Measurements from ENCODE around the gene TMEM270. TPM values are rescaled to one million over a fixed set of nuclear protein-coding genes. Genes with fewer than 3 reads are reported as not detected.
"Not testable (repeated sequence)": the region's sequence is repeated elsewhere in the genome, so short reads cannot be mapped to it uniquely, and the experiment has no call there.

The TMEM270 gene
- polyA plus RNA-seq, result not detected

GRCh38 chr7:73860859-73861258 lies at the start of gene TMEM270:
Gene TMEM270, plus strand, starts transcription at chr7:73861159. Its CDS starts 36 bp downstream, at chr7:73861195.
- no peaks in the 10 kb centered on the region for H3K4me1 ChIP-seq (ENCODE audit: control insufficient read depth in 2 of 2, insufficient read depth in 2 of 2, low read length in 1 of 2)
- 82 to 92% methylated on average over 11 of the region's 11 CpGs for WGBS, 2 donors
- no peaks in the 10 kb centered on the region for H3K9me3 ChIP-seq (ENCODE audit: control insufficient read depth in 2 of 2, insufficient read depth in 1 of 2, low read depth in 1 of 2, low read length in 1 of 2)
- no peaks in the 10 kb centered on the region for H3K36me3 ChIP-seq (ENCODE audit: control insufficient read depth in 2 of 2, insufficient read depth in 2 of 2, low read length in 1 of 2)
- H3K27me3 ChIP-seq (ENCODE audit: control insufficient read depth in 1 of 2, insufficient read depth in 2 of 2, low read length in 2 of 2), result no peaks in the 10 kb centered on the region
- no peak within 1 kb of the TSS for H3K27ac ChIP-seq (ENCODE audit: low read depth in 2 of 2, low read length in 1 of 2)
- no peak within 1 kb of the TSS for H3K4me3 ChIP-seq (ENCODE audit: low read depth in 1 of 2, low read length in 2 of 2)

- no peak overlapping the region for H3K27ac ChIP-seq (ENCODE audit: low read depth in 2 of 2, low read length in 1 of 2)
- no peaks in the 10 kb centered on the region for H3K27me3 ChIP-seq (ENCODE audit: control insufficient read depth in 1 of 2, insufficient read depth in 2 of 2, low read length in 2 of 2)
- H3K9me3 ChIP-seq (ENCODE audit: control insufficient read depth in 2 of 2, insufficient read depth in 1 of 2, low read depth in 1 of 2, low read length in 1 of 2), result no peaks in the 10 kb centered on the region
- H3K36me3 ChIP-seq (ENCODE audit: control insufficient read depth in 2 of 2, insufficient read depth in 2 of 2, low read length in 1 of 2), result no peaks in the 10 kb centered on the region
- 12 to 15% methylated on average over 11 of the region's 11 CpGs for WGBS, 2 donors
- H3K4me3 ChIP-seq (ENCODE audit: low read depth in 1 of 2, low read length in 2 of 2), result no peak overlapping the region
- H3K4me1 ChIP-seq (ENCODE audit: control insufficient read depth in 2 of 2, insufficient read depth in 2 of 2, low read length in 1 of 2), result peaks cover 0 to 3% of the 10 kb centered on the region in 2 donors
These were observed 49.2 kb upstream of the TMEM270 start for GRCh38 chr7:73811760-73812168.

GRCh38 chr7:73812996-73813395 lies 48.0 kb upstream of the TMEM270 start:
- Histone ChIP-seq H3K9me3 (ENCODE audit: control insufficient read depth in 2 of 2, insufficient read depth in 1 of 2, low read depth in 1 of 2, low read length in 1 of 2) (no peaks in the 10 kb centered on the region), H3K4me1 (ENCODE audit: control insufficient read depth in 2 of 2, insufficient read depth in 2 of 2, low read length in 1 of 2) (peaks cover 0 to 3% of the 10 kb centered on the region in 2 donors), H3K4me3 (ENCODE audit: low read depth in 1 of 2, low read length in 2 of 2) (no peak overlapping the region), H3K36me3 (ENCODE audit: control insufficient read depth in 2 of 2, insufficient read depth in 2 of 2, low read length in 1 of 2) (no peaks in the 10 kb centered on the region), H3K27me3 (ENCODE audit: control insufficient read depth in 1 of 2, insufficient read depth in 2 of 2, low read length in 2 of 2) (no peaks in the 10 kb centered on the region), H3K27ac (ENCODE audit: low read depth in 2 of 2, low read length in 1 of 2) (no peak overlapping the region)
- WGBS, 2 donors, result 79 to 81% methylated on average over 3 of the region's 3 CpGs

- no peak overlapping the region for H3K4me3 ChIP-seq (ENCODE audit: low read depth in 1 of 2, low read length in 2 of 2)
- H3K4me1 ChIP-seq (ENCODE audit: control insufficient read depth in 2 of 2, insufficient read depth in 2 of 2, low read length in 1 of 2), result no peaks in the 10 kb centered on the region
- no peaks in the 10 kb centered on the region for H3K36me3 ChIP-seq (ENCODE audit: control insufficient read depth in 2 of 2, insufficient read depth in 2 of 2, low read length in 1 of 2)
- H3K27me3 ChIP-seq (ENCODE audit: control insufficient read depth in 1 of 2, insufficient read depth in 2 of 2, low read length in 2 of 2), result no peaks in the 10 kb centered on the region
- no peaks in the 10 kb centered on the region for H3K9me3 ChIP-seq (ENCODE audit: control insufficient read depth in 2 of 2, insufficient read depth in 1 of 2, low read depth in 1 of 2, low read length in 1 of 2)
- no peak overlapping the region for H3K27ac ChIP-seq (ENCODE audit: low read depth in 2 of 2, low read length in 1 of 2)
- whole genome bisulfite sequencing, 2 donors, result 84 to 85% methylated on average over 8 of the region's 8 CpGs
These were observed 45.5 kb upstream of the TMEM270 start for GRCh38 chr7:73815436-73815835.

DNA sequence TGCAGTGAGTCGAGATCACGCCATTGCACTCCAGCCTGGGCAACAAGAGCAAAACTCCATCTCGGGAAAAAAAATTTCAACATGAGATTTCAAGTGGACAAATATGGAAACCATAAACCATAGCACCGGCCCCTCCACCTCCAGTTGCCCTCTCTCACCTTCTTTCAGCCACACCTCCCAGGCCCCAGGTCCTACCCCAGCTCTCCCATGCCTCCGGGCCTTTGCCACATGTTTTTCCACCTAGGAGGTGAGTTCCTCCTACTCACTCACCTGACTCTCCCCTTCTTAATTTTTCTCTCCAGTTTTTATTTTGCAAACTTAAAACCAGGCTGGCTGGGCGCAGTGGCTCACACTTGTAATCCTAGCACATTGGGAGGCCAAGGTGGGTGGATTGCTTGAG lies 43.8 kb upstream of the TMEM270 start:
- Histone ChIP-seq H3K4me1 (ENCODE audit: control insufficient read depth in 2 of 2, insufficient read depth in 2 of 2, low read length in 1 of 2) (no peaks in the 10 kb centered on the region), H3K36me3 (ENCODE audit: control insufficient read depth in 2 of 2, insufficient read depth in 2 of 2, low read length in 1 of 2) (no peaks in the 10 kb centered on the region), H3K27me3 (ENCODE audit: control insufficient read depth in 1 of 2, insufficient read depth in 2 of 2, low read length in 2 of 2) (no peaks in the 10 kb centered on the region), H3K27ac (ENCODE audit: low read depth in 2 of 2, low read length in 1 of 2) (no peak overlapping the region), H3K9me3 (ENCODE audit: control insufficient read depth in 2 of 2, insufficient read depth in 1 of 2, low read depth in 1 of 2, low read length in 1 of 2) (no peaks in the 10 kb centered on the region), H3K4me3 (ENCODE audit: low read depth in 1 of 2, low read length in 2 of 2) (no peak overlapping the region)
- WGBS, 2 donors, result 81 to 93% methylated on average over 6 of the region's 6 CpGs

GRCh38 chr7:73820013-73820412 lies 40.9 kb upstream of the TMEM270 start:
- WGBS, 2 donors, result 85 to 86% methylated on average over 7 of the region's 7 CpGs
- H3K9me3 ChIP-seq (ENCODE audit: control insufficient read depth in 2 of 2, insufficient read depth in 1 of 2, low read depth in 1 of 2, low read length in 1 of 2), result no peaks in the 10 kb centered on the region
- no peaks in the 10 kb centered on the region for H3K36me3 ChIP-seq (ENCODE audit: control insufficient read depth in 2 of 2, insufficient read depth in 2 of 2, low read length in 1 of 2)
- H3K4me3 ChIP-seq (ENCODE audit: low read depth in 1 of 2, low read length in 2 of 2), result no peak overlapping the region
- no peak overlapping the region for H3K27ac ChIP-seq (ENCODE audit: low read depth in 2 of 2, low read length in 1 of 2)
- peaks cover 2 to 7% of the 10 kb centered on the region in 2 donors for H3K4me1 ChIP-seq (ENCODE audit: control insufficient read depth in 2 of 2, insufficient read depth in 2 of 2, low read length in 1 of 2)
- no peaks in the 10 kb centered on the region for H3K27me3 ChIP-seq (ENCODE audit: control insufficient read depth in 1 of 2, insufficient read depth in 2 of 2, low read length in 2 of 2)

GRCh38 chr7:73821597-73822285 lies 39.2 kb upstream of the TMEM270 start:
- H3K27me3 ChIP-seq (ENCODE audit: control insufficient read depth in 1 of 2, insufficient read depth in 2 of 2, low read length in 2 of 2); H3K9me3 ChIP-seq (ENCODE audit: control insufficient read depth in 2 of 2, insufficient read depth in 1 of 2, low read depth in 1 of 2, low read length in 1 of 2); H3K4me1 ChIP-seq (ENCODE audit: control insufficient read depth in 2 of 2, insufficient read depth in 2 of 2, low read length in 1 of 2); H3K36me3 ChIP-seq (ENCODE audit: control insufficient read depth in 2 of 2, insufficient read depth in 2 of 2, low read length in 1 of 2); H3K4me3 ChIP-seq (ENCODE audit: low read depth in 1 of 2, low read length in 2 of 2): not testable (repeated sequence)
- 88 to 93% methylated on average over 14 of the region's 14 CpGs for WGBS, 2 donors
- peak overlapping the region in 1 of 2 donors; percentile 92 for H3K27ac ChIP-seq (ENCODE audit: low read depth in 2 of 2, low read length in 1 of 2)

DNA sequence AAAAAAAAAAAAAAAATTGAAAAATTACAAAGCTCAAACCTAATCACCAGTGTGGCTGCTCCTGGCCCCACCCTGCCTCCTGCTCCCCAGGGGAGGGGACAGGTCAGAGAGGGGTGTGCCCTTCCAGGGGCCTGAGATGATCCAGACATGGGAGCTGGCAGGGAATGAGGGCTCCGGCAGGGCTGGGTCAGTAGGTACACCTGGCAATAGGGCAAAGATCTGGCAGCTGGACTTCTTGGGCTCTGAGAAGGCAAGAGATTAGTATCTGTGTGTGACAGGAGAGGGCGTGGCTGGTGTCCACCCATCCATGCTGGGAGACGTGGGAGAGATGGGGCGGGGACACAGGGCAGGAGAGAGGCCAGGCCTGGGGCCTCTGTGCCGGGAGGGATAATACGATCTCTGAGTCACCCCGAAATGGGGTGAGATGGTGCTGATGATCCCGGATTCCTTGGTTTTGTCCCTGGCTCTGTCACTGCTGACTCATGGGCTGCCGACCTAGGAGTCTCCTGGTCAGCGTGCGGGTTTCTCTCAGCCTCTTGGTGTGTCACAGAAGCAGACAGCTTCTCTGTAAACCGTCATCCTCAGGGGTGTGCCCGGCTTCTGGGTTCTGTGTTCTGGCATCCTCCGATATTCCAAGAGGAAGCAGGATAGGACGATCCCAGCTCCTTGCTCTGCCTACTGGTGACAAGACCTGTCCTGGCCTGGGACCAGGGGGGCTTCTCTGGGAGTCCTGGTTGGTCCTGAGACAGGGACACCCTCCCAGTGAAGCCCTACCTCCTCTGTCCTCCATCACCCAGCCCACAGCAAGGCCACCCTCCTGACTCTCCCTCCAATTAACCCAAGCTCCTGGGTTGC lies 38.4 kb upstream of the TMEM270 start:
- H3K27me3 ChIP-seq (ENCODE audit: control insufficient read depth in 1 of 2, insufficient read depth in 2 of 2, low read length in 2 of 2), result no peaks in the 10 kb centered on the region
- H3K4me1 ChIP-seq (ENCODE audit: control insufficient read depth in 2 of 2, insufficient read depth in 2 of 2, low read length in 1 of 2), result peaks cover 4 to 8% of the 10 kb centered on the region in 2 donors
- H3K9me3 ChIP-seq (ENCODE audit: control insufficient read depth in 2 of 2, insufficient read depth in 1 of 2, low read depth in 1 of 2, low read length in 1 of 2), result no peaks in the 10 kb centered on the region
- H3K36me3 ChIP-seq (ENCODE audit: control insufficient read depth in 2 of 2, insufficient read depth in 2 of 2, low read length in 1 of 2), result no peaks in the 10 kb centered on the region
- 40 to 52% methylated on average over 15 of the region's 15 CpGs for WGBS, 2 donors
- no peak overlapping the region for H3K4me3 ChIP-seq (ENCODE audit: low read depth in 1 of 2, low read length in 2 of 2)
- H3K27ac ChIP-seq (ENCODE audit: low read depth in 2 of 2, low read length in 1 of 2), result peak overlapping the region; percentile 84 to 92

GRCh38 chr7:73823257-73823656 lies 37.7 kb upstream of the TMEM270 start:
- Histone ChIP-seq H3K4me1 (ENCODE audit: control insufficient read depth in 2 of 2, insufficient read depth in 2 of 2, low read length in 1 of 2) (peaks cover 7 to 13% of the 10 kb centered on the region in 2 donors), H3K4me3 (ENCODE audit: low read depth in 1 of 2, low read length in 2 of 2) (no peak overlapping the region), H3K27me3 (ENCODE audit: control insufficient read depth in 1 of 2, insufficient read depth in 2 of 2, low read length in 2 of 2) (no peaks in the 10 kb centered on the region), H3K36me3 (ENCODE audit: control insufficient read depth in 2 of 2, insufficient read depth in 2 of 2, low read length in 1 of 2) (no peaks in the 10 kb centered on the region), H3K9me3 (ENCODE audit: control insufficient read depth in 2 of 2, insufficient read depth in 1 of 2, low read depth in 1 of 2, low read length in 1 of 2) (no peaks in the 10 kb centered on the region), H3K27ac (ENCODE audit: low read depth in 2 of 2, low read length in 1 of 2) (peak overlapping the region; percentile 84 to 92)
- 68 to 77% methylated on average over 5 of the region's 5 CpGs for WGBS, 2 donors
